ENCODE data around the gene C1QTNF5. TPM values are rescaled to one million over a fixed set of nuclear protein-coding genes. Genes with fewer than 3 reads are reported as not detected.

C1QTNF5 gene
- total RNA-seq, 1 donor from 2014 or later, result not detected

DNA sequence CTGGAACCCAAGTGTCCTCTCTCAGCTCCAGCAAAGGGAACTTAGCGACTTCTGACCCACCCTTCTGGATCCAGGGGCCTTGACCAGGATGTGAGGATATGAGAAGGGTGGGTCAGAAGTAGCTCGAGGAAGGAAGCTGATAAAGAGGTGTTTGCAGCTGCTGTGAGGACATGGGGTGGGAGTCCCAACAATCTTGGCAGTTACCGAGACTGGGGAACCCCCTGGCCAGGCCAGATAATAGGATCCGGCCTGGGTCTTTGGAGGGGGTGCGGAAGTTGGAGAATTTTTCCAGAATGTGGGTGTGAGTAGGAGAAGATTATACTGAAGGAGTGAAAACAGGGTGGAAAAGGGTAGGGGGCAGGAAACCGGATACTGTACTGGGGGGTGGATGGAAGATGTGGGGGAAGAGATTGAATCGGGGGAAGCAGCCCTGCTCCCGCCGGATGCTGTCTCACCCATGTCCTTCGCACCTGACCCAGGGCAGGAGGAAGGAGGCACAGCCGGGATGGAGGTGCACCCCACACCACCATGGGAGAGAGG is 20.9 kb downstream of the C1QTNF5 start:
- no peaks in the 10 kb centered on the region for H3K9me3 Mint-ChIP-seq
- peaks cover 50% of the 10 kb centered on the region for H3K4me1 Mint-ChIP-seq
- H3K4me3 Mint-ChIP-seq, result peak overlapping the region; percentile 75
- ChIA-PET POLR2A (no interaction called here), CTCF (interaction anchor here (4.6 kb wide), 1 partner anchor 18 kb away, joined by 38 read pairs; no protein-coding TSS in a partner anchor)
- no peaks in the 10 kb centered on the region for H3K36me3 Mint-ChIP-seq (ENCODE audit: low read depth)
- TF ChIP-seq, protein P1, sequence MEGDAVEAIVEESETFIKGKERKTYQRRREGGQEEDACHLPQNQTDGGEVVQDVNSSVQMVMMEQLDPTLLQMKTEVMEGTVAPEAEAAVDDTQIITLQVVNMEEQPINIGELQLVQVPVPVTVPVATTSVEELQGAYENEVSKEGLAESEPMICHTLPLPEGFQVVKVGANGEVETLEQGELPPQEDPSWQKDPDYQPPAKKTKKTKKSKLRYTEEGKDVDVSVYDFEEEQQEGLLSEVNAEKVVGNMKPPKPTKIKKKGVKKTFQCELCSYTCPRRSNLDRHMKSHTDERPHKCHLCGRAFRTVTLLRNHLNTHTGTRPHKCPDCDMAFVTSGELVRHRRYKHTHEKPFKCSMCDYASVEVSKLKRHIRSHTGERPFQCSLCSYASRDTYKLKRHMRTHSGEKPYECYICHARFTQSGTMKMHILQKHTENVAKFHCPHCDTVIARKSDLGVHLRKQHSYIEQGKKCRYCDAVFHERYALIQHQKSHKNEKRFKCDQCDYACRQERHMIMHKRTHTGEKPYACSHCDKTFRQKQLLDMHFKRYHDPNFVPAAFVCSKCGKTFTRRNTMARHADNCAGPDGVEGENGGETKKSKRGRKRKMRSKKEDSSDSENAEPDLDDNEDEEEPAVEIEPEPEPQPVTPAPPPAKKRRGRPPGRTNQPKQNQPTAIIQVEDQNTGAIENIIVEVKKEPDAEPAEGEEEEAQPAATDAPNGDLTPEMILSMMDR (IDR thresholded peaks at IDR 0.05), result no peak
- H3K27ac Mint-ChIP-seq, result peak overlapping the region; percentile 35
- ATAC-seq (ENCODE audit: low read depth), result no peak
- intact Hi-C loops (cut with micrococcal nuclease), result loop anchor here (5.0 kb wide), 1 partner anchor 322 kb away; the partner anchor contains the start of gene CENATAC
- peaks cover 17% of the 10 kb centered on the region for H3K27me3 Mint-ChIP-seq
- DNase-seq, result no peak

DNA sequence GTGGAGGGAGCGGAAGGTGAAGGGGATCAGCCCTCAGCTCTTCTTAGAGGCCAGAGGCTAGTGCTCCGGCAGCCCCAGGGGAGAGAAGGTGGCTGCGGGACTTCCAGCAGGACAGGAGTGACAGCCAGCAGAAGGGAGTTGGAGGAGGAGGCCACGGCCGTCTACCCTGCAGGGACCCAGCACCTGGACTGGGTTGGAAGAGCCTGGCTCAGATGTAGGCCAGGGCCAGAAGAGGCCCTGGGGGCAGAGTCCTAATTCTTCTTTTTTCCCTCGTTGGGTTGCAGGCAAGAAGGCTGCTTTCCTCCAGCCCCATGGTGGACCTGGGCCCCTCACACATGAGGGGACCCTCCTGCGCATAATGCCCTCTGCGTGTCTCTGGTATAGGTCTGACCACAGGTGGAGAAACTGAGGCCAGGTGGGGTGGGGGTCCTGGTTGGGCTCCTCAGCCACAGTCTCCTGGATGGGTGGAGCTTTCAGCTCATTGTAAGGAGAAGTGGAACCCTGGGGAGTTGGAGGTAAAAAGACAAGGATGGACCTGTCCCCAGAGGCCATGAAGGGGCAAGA is 21.5 kb downstream of the C1QTNF5 start:
- intact Hi-C loops (cut with micrococcal nuclease), result loop anchor here (5.0 kb wide), 1 partner anchor 322 kb away; the partner anchor contains the start of gene CENATAC
- no peak for DNase-seq
- Mint-ChIP-seq H3K27ac (peak overlapping the region; percentile 38), H3K4me3 (peak overlapping the region; percentile 36), H3K27me3 (peaks cover 21% of the 10 kb centered on the region), H3K9me3 (no peaks in the 10 kb centered on the region), H3K36me3 (ENCODE audit: low read depth) (no peaks in the 10 kb centered on the region), H3K4me1 (peaks cover 54% of the 10 kb centered on the region)
- TF ChIP-seq, protein P1 (IDR thresholded peaks at IDR 0.05), result no peak
- no peak for ATAC-seq (ENCODE audit: low read depth)
- CTCF ChIA-PET, result no interaction called here
- POLR2A ChIA-PET, result no interaction called here

DNA sequence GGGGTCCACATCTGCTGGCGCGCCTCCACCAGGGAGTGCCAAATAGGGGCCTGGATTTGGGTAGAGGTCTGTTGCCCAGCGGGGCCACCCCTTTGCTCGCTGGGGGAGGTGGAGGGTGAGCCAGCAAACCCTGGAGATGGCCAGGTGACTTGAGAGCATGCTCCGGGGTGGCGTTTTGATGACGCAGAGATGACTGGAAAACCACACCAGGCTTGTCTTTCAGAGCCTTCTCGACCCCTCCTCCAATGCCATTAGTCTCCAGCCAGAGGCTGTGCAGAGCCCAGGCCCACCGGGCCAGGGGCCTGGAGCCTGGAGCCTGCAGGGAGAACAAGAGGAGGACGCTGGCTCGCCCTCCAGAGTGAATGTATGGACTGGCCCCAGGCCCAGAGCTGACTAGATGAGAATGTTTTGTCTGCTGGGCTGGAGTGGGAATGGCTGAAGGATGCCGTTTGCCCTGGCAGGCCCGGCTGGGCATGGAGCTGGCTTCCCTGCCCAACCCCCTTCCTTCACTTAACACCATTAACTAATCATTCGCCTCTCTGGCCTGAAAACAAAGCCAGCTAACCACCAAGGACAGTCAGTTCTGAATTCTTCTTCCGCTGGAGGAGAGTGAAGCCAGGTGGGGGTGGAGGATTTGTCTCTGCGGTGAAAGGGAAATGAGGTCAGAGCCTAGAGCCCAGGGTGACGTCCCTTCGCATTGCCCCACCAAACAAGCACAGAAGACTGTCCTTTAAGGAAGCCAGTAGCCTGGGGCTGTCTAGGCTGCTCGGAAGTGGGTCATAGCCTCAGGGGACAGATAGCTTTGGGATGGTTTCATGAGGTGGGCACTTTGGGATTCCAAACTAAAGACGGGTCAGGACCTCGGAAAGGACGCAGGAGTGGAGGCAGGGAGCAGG is 22.2 kb downstream of the C1QTNF5 start:
- peak; percentile 9 for ATAC-seq (ENCODE audit: low read depth)
- TF ChIP-seq, protein P1 (IDR thresholded peaks at IDR 0.05), result no peak
- Mint-ChIP-seq H3K4me3 (peak overlapping the region; percentile 36), H3K27ac (peak overlapping the region; percentile 38), H3K4me1 (peaks cover 53% of the 10 kb centered on the region), H3K27me3 (peaks cover 22% of the 10 kb centered on the region), H3K36me3 (ENCODE audit: low read depth) (no peaks in the 10 kb centered on the region), H3K9me3 (no peaks in the 10 kb centered on the region)
- intact Hi-C loops (cut with micrococcal nuclease), result loop anchor here (5.0 kb wide), 1 partner anchor 321 kb away; the partner anchor contains the start of gene CENATAC
- CTCF ChIA-PET, result no interaction called here
- POLR2A ChIA-PET, result interaction anchor here (0.9 kb wide), 1 partner anchor 253 kb away, joined by 3 read pairs; no protein-coding TSS in a partner anchor
- DNase-seq, result no peak

DNA sequence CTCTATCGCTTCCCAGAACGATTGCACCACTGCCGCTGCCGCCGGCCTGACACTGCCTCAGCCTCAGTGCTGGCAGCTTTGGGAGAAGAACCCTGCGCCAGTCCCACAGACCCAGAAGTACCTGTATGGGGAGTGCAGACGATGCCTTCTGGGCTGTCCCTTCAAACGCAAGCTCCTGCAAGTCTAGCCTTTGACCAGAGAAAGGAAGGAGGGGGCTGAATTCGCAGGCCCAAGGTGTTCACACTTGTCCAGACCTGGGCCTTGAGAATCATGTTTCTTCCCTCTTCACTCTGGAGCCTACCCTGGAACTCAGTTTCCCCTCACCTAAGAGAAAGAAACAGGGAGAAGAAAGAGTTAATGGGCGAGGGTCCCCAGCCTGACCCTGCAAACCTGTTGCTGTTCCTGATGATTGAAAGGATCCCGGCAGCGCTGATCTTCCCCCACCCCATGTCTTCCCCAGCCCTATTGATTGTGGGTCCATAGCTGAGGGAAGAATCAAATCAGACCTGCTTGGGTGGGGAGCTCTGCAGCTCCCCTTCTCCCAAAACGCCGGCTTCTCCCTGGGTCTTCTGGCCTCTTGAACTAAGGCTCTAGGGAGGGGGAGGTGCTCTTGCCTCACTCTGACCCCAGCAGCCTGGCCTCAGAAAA is 23.0 kb downstream of the C1QTNF5 start:
- peaks cover 22% of the 10 kb centered on the region for H3K27me3 Mint-ChIP-seq
- intact Hi-C loops (cut with micrococcal nuclease), result loop anchor here (5.0 kb wide), 1 partner anchor 320 kb away; the partner anchor contains the start of gene CENATAC
- no peak overlapping the region for H3K4me3 Mint-ChIP-seq
- TF ChIP-seq, protein P1 (IDR thresholded peaks at IDR 0.05), result no peak
- POLR2A ChIA-PET, result interaction anchor here (0.5 to 0.9 kb wide), 2 partner anchors 215 to 252 kb away, joined by 3 to 9 read pairs; no protein-coding TSS in a partner anchor
- CTCF ChIA-PET, result no interaction called here
- DNase-seq (no peak), ATAC-seq (ENCODE audit: low read depth) (no peak)
- H3K9me3 Mint-ChIP-seq, result no peaks in the 10 kb centered on the region
- H3K27ac Mint-ChIP-seq, result no peak overlapping the region
- H3K4me1 Mint-ChIP-seq, result peaks cover 51% of the 10 kb centered on the region
- no peaks in the 10 kb centered on the region for H3K36me3 Mint-ChIP-seq (ENCODE audit: low read depth)

All from activated B cell treated with CpG ODN at 0.5 μM for 24 hours (primary cell).